Heart left ventricle (tissue), 16 donors: ENCODE data around the gene NCKAP1. TPM values are rescaled to one million over a fixed set of nuclear protein-coding genes. Genes with fewer than 3 reads are reported as not detected.

ENCODE experiments used
- ATAC-seq, 4 donors: fragments of 200-7000 bp; cut with Tn5 transposase; one replicate each; pipeline ENCODE4 v1.9.1; 2020 to 2022; ENCODE audit warnings: moderate library complexity in 4 of 4, mild to moderate bottlenecking in 3 of 4, moderate number of reproducible peaks in 1 of 4
- DNase-seq, 5 donors: peaks; one replicate each; pipeline ENCODE4 v3.0.0-alpha.2; 2020
- H3K27ac ChIP-seq, 12 donors: fragments of 200-600 bp; sonication (generic) in 4 of 12; one replicate each; pipeline versions ENCODE4 v1.5.0 to v1.8.0; 2016 to 2022; ENCODE audit warnings: mild to moderate bottlenecking in 2 of 12
- H3K27me3 ChIP-seq, 9 donors: fragments of 200-600 bp; sonication (generic) in 2 of 9; one replicate each; pipeline versions ENCODE4 v1.5.1 to v1.8.0; 2016 to 2022; ENCODE audit warnings: mild to moderate bottlenecking in 3 of 9
- H3K36me3 ChIP-seq, 9 donors: fragments of 200-600 bp; sonication (generic) in 2 of 9; one replicate each; pipeline versions ENCODE4 v1.5.0 to v1.8.0; 2018 to 2022; ENCODE audit warnings: mild to moderate bottlenecking in 2 of 9
- H3K4me1 ChIP-seq, 12 donors: fragments of 200-600 bp; sonication (generic) in 4 of 12; one replicate each; pipeline versions ENCODE4 v1.5.0 to v1.8.0; 2016 to 2022; ENCODE audit warnings: mild to moderate bottlenecking in 3 of 12
- H3K4me3 ChIP-seq, 12 donors: fragments of 200-600 bp; sonication (generic) in 4 of 12; one replicate each; pipeline versions ENCODE4 v1.5.0 to v1.8.0; 2017 to 2022; ENCODE audit warnings: mild to moderate bottlenecking in 9 of 12, moderate library complexity in 4 of 12
- H3K9me3 ChIP-seq, 12 donors: fragments of 200-600 bp; sonication (generic) in 4 of 12; one replicate each; pipeline versions ENCODE4 v1.5.0 to v1.8.0; 2016 to 2022; ENCODE audit warnings: mild to moderate bottlenecking in 1 of 12
- POLR2A ChIP-seq, 2 donors: fragments of 450-650 bp; IDR thresholded peaks; one replicate each; pipeline ENCODE4 v1.6.1; 2017; ENCODE audit warnings: antibody characterized with exemption in 2 of 2, mild to moderate bottlenecking in 2 of 2, moderate library complexity in 2 of 2
- WGBS, 4 donors: extraction: QIAGEN DNeasy Blood & Tissue Kit in 2 of 4; methylation state at CpG; one replicate each; pipeline versions ENCODE4 v1.1.5 to v1.1.7; 2013 to 2018; 5-methylcytosine and 5-hydroxymethylcytosine counted together
- intact Hi-C, 10 donors: fragments of 100-400 bp; cut with DNase I; formaldehyde crosslinking; loops; one replicate each; pipeline versions ENCODE4 v1.11.1 to v1.14.2; 2022
- polyA plus RNA-seq, 2 donors: library from polyadenylated mRNA; stranded (reverse); fragments of 200-250 nt; gene quantifications; one replicate each; pipeline ENCODE4 v1.2.3, GENCODE V29; 2013
- total RNA-seq, 9 donors: library from RNA; depleted of rRNA in 2 of 9; stranded (reverse); fragments of >200 nt in 2 of 9; fragmentation: NEBNext Ultra II Directional in 3 of 9; extraction: Animal tissue kit (Norgen Biotek cat#: 25700) in 3 of 9; gene quantifications; one replicate each; pipeline versions ENCODE4 v1.1.0 to v1.2.4, GENCODE V29; 2016 to 2023
- TF ChIP-seq, protein P1 (sequence below), 12 donors: fragments of 200-600 bp; sonication (generic) in 4 of 12; IDR thresholded peaks; one replicate each; pipeline versions ENCODE4 v1.5.0 to v1.8.0; 2018 to 2022; ENCODE audit warnings: antibody characterized with exemption in 12 of 12, mild to moderate bottlenecking in 5 of 12
- donor health status: ischemic (EF 13 %, LVEDD 7.1; RV severe dilation, severe dysfunction).
- donor health status: healthy with polysubstance abuse.
- donor health status: DM: no; HTN: yes; CAD: no.
- donor health status: DM: no; HTN: no; CAD: no.
- donor health status: ischemic (EF 25% LVEDD 6.9; RV normal size, moderate dysfunction).
- donor health status: ischemic (EF 25% LVEDD 5.7; RV mildly dilated, moderate dysfunction).
- donor health status: healthy.
- donor health status: DM: yes; HTN: yes; CAD: no.
- donor health status: ischemic (EF 35%, LVEDD 5.7; RV mildly dilated, moderate dysfunction).
- donor health status: nonischemic (EF 11% LVEDD 7.7; RV severe dilation, severe dysfunction).
- donor health status: DM: yes; HTN: yes; CAD: no.
- donor health status: PGD.
- donor health status: ischemic (EF 29% LVEDD 5.4; RV normal size, mild dysfunction).
- donor health status: nonischemic (EF 23%, LVEDD 6.1; RV moderate dilation, normal function).

NCKAP1 gene
- total and polyA plus RNA-seq, 11 donors, result 33.5 to 168 (median 138) TPM

DNA sequence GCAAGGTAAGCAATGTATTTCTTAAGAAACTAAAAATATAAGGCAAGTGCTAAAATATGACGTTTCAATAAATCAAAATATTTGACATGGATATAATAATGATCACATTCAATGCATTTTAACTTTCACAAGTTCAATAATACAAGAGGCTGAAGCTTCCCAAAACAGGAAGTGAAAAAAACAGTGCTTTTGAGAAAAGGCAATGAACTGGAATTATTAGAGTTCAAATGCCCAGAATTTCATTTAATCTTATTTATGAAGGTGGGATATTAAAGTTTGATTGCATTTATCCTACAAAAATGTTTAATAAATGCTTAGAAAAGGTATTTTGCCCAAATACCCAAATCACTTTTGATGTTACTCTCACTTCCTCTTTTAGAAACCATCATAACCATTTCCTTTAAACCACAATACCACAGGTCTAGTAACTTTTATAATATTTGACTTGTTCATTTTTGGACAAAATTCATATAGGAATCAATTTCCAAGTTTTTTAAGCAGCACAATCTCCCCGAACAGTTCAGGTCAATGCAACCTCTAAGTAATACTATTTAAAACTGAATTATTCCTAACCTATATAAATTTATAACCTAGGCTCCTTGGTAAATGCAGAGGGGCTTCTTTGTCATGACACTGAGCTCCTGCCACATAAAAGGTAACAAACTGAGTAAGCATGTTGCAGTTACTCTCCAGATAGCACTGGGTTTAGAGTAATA is 2.1 kb downstream of the NCKAP1 start:
- no peak for DNase-seq

DNA sequence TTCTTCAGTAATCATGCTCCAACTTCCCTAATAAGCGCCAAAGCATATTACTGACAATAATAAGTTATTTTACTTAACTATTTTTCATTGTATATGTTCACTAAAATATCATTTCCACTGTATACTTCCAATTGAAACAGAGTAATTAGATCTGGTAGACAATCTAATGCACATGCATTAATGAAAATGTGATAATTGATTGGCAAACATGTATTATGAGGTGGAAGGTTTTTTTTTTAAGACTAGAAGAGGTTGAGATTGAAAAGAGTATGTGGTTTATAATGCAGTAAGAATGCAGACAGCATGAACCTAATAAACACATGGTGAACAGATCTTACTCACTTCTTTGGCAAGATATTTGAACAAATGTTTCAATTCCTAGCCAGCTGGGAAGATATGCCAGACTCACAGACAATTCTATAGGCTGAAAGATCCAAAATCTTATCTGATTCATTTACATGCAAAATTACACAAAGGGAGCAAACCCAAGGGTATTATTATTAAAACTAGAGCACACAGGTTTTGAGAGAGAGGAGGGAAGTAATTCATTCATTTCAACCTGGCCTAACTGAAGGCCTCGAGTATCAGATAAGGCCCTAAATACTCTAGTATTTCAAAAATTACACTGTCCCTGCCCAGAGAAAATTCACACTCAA is 2.8 kb downstream of the NCKAP1 start:
- intact Hi-C loops, result loop anchor here in 6 of 10 donors (5.0 to 10.0 kb wide), 6 partner anchors 33 to 89 kb away; partner anchors contain the start of genes NUP35 (in 2 of the 6) and DUSP19 (in 1 of the 6)
- WGBS, 4 donors, result 44 to 47% (median 46%) methylated on average over 2 of the region's 2 CpGs
- TF ChIP-seq, protein P1, sequence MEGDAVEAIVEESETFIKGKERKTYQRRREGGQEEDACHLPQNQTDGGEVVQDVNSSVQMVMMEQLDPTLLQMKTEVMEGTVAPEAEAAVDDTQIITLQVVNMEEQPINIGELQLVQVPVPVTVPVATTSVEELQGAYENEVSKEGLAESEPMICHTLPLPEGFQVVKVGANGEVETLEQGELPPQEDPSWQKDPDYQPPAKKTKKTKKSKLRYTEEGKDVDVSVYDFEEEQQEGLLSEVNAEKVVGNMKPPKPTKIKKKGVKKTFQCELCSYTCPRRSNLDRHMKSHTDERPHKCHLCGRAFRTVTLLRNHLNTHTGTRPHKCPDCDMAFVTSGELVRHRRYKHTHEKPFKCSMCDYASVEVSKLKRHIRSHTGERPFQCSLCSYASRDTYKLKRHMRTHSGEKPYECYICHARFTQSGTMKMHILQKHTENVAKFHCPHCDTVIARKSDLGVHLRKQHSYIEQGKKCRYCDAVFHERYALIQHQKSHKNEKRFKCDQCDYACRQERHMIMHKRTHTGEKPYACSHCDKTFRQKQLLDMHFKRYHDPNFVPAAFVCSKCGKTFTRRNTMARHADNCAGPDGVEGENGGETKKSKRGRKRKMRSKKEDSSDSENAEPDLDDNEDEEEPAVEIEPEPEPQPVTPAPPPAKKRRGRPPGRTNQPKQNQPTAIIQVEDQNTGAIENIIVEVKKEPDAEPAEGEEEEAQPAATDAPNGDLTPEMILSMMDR (IDR thresholded peaks at IDR 0.05), result no peak
- no peak for TF ChIP-seq POLR2A (IDR thresholded peaks at IDR 0.05)
- no peak for ATAC-seq
- DNase-seq, result no peak
- H3K27me3 ChIP-seq, result peaks cover 0 to 90% (median 0%) of the 10 kb centered on the region in 9 donors
- no peaks in the 10 kb centered on the region for H3K36me3 ChIP-seq
- no peaks in the 10 kb centered on the region for H3K9me3 ChIP-seq
- H3K4me1 ChIP-seq, result peaks cover 20 to 74% (median 57%) of the 10 kb centered on the region in 12 donors
- peak overlapping the region in 10 of 12 donors; percentile 1 to 99 (median 98) for H3K27ac ChIP-seq
- H3K4me3 ChIP-seq, result peak overlapping the region in 9 of 12 donors; percentile 74 to 92 (median 87)

More for the DNA sequence above, 2.1 kb downstream of the NCKAP1 start:
- no peak for ATAC-seq
- peaks cover 19 to 67% (median 53%) of the 10 kb centered on the region in 12 donors for H3K4me1 ChIP-seq
- peak overlapping the region in 11 of 12 donors; percentile 41 to 99 (median 98) for H3K27ac ChIP-seq
- H3K9me3 ChIP-seq, result no peaks in the 10 kb centered on the region
- peaks cover 0 to 87% (median 0%) of the 10 kb centered on the region in 9 donors for H3K27me3 ChIP-seq
- TF ChIP-seq, protein P1 (IDR thresholded peaks at IDR 0.05), result no peak
- TF ChIP-seq POLR2A (IDR thresholded peaks at IDR 0.05), result no peak
- WGBS, 4 donors, result 15 to 20% (median 16%) methylated on average over 2 of the region's 2 CpGs
- no peaks in the 10 kb centered on the region for H3K36me3 ChIP-seq
- intact Hi-C loops, result loop anchor here in 6 of 10 donors (5.0 to 10.0 kb wide), 6 partner anchors 34 to 89 kb away; partner anchors contain the start of genes NUP35 (in 2 of the 6) and DUSP19 (in 1 of the 6)
- peak overlapping the region in 11 of 12 donors; percentile 74 to 92 (median 87) for H3K4me3 ChIP-seq

- DNase-seq, result no peak
- peak overlapping the region in 5 of 12 donors; percentile 1 to 99 (median 39) for H3K27ac ChIP-seq
- TF ChIP-seq, protein P1 (IDR thresholded peaks at IDR 0.05), result no peak
- no peak for TF ChIP-seq POLR2A (IDR thresholded peaks at IDR 0.05)
- no peaks in the 10 kb centered on the region for H3K9me3 ChIP-seq
- intact Hi-C loops, result loop anchor here in 6 of 10 donors (5.0 to 10.0 kb wide), 6 partner anchors 33 to 90 kb away; partner anchors contain the start of genes NUP35 (in 2 of the 6) and DUSP19 (in 1 of the 6)
- peaks cover 21 to 80% (median 61%) of the 10 kb centered on the region in 12 donors for H3K4me1 ChIP-seq
- peaks cover 0 to 90% (median 0%) of the 10 kb centered on the region in 9 donors for H3K27me3 ChIP-seq
- H3K36me3 ChIP-seq, result no peaks in the 10 kb centered on the region
- no peak for ATAC-seq
- WGBS, 4 donors, result 90 to 98% (median 96%) methylated on average over 1 of the region's 1 CpG
- peak overlapping the region in 3 of 12 donors; percentile 87 to 89 (median 88) for H3K4me3 ChIP-seq
Measured at GRCh38 chr2:183034806-183035205, 3.5 kb downstream of the NCKAP1 start.
